GM20000 (cell line): ENCODE data around the gene CRY2.

Experiments
- DNase-seq: peaks from one replicate; pipeline ENCODE4 v3.0.0; 2012; ENCODE audit warnings: low spot score
- CTCF ChIP-seq: IDR thresholded peaks from 2 replicates; pipeline ENCODE4 v1.5.1; 2012; ENCODE audit warnings: mild to moderate bottlenecking, control low read depth; ENCODE audit errors: extremely low read depth, missing control alignments

The CRY2 gene

GRCh38 chr11:45846174-45846675 is 1.1 kb upstream of the CRY2 start:
- no peak for TF ChIP-seq CTCF
- DNase-seq = no peak

GRCh38 chr11:45847911-45848316 is 639 bp downstream of the CRY2 start:
- TF ChIP-seq CTCF = no peak
- peak; percentile 50 for DNase-seq

- no peak for DNase-seq
- TF ChIP-seq CTCF = no peak
Measured at GRCh38 chr11:45848654-45849081, 1.4 kb downstream of the CRY2 start.

- DNase-seq = no peak
- TF ChIP-seq CTCF = no peak
Measured at GRCh38 chr11:45850446-45850845, 3.2 kb downstream of the CRY2 start.

GRCh38 chr11:45851228-45851627 is 4.0 kb downstream of the CRY2 start:
- no peak for DNase-seq
- TF ChIP-seq CTCF = no peak

- TF ChIP-seq CTCF = no peak
- no peak for DNase-seq
Measured at GRCh38 chr11:45852018-45852711, 4.9 kb downstream of the CRY2 start.

GRCh38 chr11:45852712-45853101 is 5.4 kb downstream of the CRY2 start:
- DNase-seq = peak; percentile 71

More at GRCh38 chr11:45852712-45853101, 5.4 kb downstream of the CRY2 start:
- TF ChIP-seq CTCF = peak; percentile 32
